Activated CD4-positive, alpha-beta T cell treated with anti-CD3 and anti-CD28 coated beads for 1 hour (primary cell): ENCODE measurements around the gene TCTA.
"Not testable (repeated sequence)": the region's sequence is repeated elsewhere in the genome, so short reads cannot be mapped to it uniquely, and the experiment has no call there.

Source experiments
- DNase-seq: peaks from one replicate; pipeline ENCODE4 v3.0.0-alpha.2; 2020

The TCTA gene

GRCh38 chr3:49411968-49412631 lies at the start of gene TCTA, which contains the start of gene RHOA:
Gene TCTA (plus strand): TSS chr3:49412423. CDS start chr3:49412427, 4 bp downstream.
Gene RHOA (minus strand): TSS chr3:49411976. CDS start chr3:49375589, 36,387 bp downstream.
- DNase-seq, result peak; percentile 98

GRCh38 chr3:49362561-49362960 lies 49.7 kb upstream of the TCTA start:
- no peak for DNase-seq

DNA sequence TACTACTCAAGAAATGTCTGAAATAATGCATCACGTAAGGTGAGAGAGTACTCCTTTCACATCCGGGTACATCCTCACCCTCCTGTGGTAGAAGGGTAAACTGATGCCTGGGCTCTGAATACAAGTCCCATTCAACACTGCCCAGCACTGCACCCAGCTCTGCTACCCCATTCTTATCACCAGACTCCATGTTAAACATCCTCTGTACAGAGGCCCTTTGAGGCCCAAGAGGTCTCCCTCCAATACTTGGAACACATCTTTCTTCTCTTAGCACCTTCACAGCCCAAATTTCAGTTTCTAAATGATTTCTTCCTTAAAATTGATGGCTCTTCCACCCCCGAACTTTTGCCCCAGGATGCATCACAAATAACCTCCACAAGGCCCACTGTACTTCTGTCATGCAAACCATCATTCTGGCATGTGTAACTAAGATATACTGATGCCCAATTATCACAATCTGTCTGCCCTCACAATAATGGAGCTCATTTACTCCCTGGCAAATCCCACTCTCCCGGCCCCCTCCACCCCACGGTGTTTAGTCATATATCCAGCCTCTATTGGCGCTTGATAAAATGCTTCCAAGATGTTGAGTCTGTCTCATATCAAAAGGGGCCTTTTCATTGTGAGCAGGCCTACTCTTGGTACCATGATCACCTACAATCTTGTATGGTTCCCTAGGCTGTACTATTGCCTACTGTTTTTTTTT lies 41.5 kb upstream of the TCTA start:
- no peak for DNase-seq

DNA sequence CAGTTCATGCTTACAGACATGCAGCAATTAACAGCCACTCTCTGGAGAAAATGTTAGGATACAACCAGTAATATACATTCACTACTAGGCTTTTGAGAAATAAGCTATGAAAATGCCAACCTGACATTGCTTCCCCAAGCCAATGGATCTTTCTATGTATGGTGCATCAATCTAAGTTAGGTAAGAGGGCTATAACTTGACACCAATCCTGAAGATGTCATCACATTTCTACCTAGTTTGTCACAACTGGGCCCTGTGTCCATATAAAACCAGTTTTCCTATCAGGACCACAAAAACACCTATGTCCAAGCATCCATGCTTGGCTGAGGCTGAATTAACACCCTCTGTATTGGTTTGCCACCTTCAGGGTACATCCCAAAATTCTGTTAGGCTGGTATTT lies 40.3 kb upstream of the TCTA start:
- DNase-seq, result no peak

DNA sequence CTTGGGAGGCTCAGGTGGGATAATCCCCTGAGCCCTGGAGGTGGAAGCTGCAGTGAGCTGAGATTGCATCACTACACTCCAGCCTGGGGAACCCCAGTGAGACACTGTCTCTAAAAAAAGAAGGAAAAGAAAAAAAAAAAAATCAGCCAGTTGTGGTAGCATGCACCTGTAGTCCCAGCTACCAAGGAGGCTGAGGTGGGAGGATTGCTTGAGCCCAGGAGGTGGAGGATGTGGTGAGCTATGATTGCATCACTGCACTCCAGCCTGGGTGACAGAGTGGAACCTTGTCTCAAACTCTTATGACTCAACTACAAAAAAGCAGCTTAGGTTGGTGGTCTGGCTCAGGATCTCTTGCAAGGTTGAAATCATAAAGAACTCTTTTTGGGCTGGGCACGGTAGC lies 34.7 kb upstream of the TCTA start:
- DNase-seq, result peak; percentile 8

DNA sequence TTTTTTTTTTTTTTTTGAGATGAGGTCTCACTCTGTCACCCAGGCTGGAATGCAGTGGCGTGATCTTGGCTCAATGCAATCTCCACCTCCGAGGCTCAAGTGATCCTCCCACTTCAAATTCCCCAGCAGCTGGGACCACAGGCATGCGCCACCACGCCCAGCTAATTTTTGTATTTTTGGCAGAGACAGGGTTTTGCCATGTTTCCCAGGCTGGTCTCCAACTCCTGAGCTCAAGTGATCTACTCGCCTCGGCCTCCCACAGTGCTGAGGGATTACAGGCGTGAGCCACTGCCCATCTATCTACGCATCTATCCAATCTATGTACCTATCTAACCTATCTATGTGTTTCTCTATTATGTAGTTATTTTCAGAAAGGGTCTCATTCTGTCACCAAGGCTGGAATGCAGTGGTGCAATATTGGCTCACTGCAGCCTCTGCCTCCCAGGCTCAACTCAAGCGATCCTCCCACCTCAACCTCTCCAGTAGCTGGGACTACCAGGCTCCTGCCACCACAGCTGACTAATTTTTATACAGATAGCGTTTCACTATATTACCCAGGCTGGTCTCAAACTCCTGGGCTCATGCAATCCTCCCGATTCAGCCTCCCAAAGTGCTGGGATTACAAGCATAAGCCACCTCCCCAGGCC lies 33.9 kb upstream of the TCTA start:
- no peak for DNase-seq

DNA sequence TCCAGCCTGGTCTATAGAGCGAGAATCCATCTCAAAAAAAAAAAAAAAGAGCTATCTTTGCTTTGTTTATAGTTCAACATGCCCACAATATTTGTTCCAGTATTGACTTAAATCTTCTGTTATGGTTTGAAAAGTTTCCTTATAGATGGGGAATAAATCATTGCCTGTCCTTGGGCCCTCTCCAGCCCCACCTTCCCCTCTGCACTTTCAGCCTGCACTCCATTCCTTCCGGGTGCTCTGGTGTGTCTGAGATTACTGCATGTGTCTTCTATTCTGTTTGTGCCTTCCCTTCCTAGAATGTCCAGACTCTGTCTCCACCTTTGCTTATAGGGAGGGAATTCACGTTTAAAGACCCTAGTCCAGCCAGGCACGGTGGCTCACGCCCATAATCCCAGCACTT lies 28.8 kb upstream of the TCTA start:
- DNase-seq, result no peak

DNA sequence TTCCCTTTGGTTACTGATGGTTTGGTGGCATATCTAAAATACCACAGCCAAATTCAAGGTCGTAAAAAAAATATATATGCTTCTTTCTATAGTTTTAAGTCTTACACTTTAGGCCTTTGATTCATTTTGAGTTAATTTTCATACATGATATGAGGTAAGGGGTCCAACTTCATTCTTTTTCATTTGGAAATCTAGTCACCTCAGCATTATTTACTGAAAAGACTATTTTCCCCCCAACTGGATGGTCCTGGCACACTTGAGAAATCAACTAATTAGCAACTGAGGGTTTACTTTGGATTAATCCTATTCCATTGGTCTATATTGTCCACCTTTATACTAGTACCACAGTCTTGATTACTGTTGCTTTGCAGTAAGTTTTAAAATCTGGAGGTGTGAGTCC lies 26.6 kb upstream of the TCTA start:
- no peak for DNase-seq

GRCh38 chr3:49386056-49386756 lies 26.0 kb upstream of the TCTA start:
- no peak for DNase-seq

DNA sequence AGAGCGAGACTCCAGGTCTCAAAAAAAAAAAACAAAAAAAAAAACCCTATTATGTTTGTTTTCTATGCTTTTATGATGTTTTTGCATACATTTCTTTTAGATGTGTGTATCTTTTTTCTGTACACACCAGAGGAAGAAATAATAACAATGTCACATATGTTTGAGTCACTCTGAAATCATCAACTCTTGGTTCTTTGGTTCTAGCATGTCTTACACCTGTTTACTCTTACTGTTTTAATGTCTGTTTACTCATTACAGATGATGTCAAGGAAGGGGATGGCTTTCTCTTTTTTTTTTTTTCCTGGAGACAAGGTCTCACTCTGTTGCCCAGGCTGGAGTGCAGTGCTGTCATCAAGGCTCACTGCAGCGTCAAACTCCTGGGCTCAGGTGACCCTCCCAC lies 24.5 kb upstream of the TCTA start:
- no peak for DNase-seq

DNA sequence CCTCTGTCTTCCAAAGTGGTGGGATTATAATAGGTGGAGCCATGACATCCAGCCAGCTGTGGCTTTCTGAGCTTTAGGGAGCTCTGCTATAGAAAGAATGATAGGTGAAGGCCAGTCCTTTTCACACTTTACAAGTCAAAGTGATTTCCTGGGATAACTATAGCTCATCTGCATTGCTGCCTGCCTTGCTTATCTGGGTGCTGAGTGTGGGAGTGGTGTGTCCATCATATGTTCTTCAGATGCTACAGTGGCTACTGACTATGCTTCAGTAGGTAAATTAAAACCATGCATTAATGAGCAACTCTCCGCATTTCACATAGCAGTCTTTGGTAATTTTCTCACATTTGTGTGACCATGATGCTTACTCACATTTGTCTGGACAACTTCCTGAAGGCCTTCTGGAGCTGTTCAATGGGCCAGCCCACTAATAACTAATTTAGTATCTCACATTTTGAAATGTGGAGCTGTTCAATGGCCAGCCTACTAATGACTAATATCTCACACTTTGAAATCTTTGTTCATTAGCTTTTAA lies 23.9 kb upstream of the TCTA start:
- DNase-seq, result no peak

DNA sequence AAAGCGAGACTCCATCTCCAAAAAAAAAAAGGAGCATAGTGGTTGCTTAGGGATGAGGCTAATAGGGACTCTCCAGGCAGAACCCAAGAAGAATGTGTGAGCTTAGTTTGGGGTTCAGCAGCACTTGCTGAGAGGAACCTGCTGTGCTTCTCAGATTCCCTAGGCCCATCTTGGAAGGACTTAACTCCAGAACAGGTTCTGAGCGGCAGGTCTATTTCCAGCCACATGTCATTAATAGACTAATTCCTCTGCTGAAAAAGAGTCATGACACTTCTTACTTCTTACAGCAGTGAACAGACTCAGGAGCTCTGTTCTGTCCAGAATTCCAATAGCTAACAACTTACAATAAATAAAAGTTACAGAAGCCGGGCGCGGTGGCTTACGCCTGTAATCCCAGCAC lies 22.9 kb upstream of the TCTA start:
- no peak for DNase-seq

DNA sequence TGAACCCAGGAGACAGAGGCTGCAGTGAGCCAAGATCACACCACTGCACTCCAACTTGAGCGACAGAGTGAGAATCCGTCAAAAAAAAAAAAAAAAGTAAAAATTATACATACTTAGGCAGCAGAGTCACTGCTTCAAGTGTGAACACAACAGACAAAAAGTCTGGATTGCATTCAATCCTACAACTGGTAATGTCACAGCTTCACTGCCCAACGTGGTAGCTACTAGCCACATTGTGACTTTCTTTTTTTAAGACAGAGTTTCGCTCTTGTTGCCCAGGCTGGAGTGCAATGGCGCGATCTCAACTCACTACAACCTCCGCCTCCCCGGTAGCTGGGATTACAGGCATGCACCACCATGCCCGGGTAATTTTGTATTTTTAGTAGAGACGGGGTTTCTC lies 20.9 kb upstream of the TCTA start:
- not testable (repeated sequence) for DNase-seq

GRCh38 chr3:49397470-49397869 lies 14.8 kb upstream of the TCTA start:
- no peak for DNase-seq

- DNase-seq, result no peak
Measured at GRCh38 chr3:49399461-49399860, 12.8 kb upstream of the TCTA start.

DNA sequence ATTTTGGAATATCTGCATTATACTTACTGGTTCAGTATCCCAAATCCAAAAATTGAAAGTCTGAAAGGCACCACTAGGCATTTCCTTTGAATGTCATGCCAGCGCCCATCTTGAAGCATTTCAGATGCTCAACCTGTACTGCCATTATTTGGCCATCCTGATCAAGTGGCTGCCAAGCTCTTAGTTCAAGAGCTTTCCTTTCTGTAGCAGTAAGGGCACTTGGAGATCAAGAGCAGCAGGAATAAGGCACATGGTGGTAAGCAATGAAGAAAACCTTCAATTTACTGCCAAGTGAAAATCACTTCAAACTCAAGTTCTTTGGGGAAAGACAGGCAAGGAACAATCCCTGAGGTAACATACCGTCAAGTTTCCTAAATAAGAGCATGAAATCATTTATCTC lies 10.5 kb upstream of the TCTA start:
- DNase-seq, result no peak

DNA sequence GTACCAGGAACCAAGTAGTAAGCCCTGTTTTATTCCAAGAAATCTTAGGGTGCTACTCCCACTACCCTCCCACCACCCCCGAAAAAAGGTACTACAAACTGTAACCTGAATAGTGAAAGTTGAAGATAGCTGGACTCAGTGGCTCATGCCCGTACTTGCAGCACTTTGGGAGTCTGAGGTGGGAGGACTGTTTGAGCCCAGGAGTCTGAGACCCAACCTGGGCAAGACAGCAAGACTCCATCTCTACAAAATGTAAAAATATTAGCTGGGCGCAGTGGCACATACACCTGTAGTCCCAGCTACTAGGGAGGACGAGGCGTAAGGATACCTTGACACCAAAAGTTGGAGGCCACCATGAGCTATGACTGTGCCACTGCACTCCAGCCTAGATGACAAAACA lies 8.3 kb upstream of the TCTA start:
- no peak for DNase-seq

DNA sequence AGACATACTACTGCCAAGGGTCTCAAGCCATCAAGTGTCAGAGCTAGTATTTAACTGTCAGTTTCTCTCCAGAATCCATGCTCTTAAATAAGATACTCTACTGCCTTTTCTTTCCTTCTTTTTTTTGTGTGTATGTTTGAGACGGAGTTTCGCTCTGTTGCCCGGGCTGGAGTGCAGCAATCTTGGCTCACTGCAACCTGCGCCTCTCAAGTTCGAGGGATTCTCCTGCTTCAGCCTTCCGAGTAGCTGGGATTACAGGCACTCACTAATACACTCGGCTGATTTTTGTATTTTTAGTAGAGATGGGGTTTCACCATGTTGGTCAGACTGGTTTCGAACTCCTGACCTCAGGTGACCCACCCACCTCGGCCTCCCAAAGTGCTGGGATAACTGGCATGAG lies 6.7 kb upstream of the TCTA start:
- DNase-seq, result not testable (repeated sequence)

GRCh38 chr3:49406571-49407565 lies 5.4 kb upstream of the TCTA start:
- no peak for DNase-seq

DNA sequence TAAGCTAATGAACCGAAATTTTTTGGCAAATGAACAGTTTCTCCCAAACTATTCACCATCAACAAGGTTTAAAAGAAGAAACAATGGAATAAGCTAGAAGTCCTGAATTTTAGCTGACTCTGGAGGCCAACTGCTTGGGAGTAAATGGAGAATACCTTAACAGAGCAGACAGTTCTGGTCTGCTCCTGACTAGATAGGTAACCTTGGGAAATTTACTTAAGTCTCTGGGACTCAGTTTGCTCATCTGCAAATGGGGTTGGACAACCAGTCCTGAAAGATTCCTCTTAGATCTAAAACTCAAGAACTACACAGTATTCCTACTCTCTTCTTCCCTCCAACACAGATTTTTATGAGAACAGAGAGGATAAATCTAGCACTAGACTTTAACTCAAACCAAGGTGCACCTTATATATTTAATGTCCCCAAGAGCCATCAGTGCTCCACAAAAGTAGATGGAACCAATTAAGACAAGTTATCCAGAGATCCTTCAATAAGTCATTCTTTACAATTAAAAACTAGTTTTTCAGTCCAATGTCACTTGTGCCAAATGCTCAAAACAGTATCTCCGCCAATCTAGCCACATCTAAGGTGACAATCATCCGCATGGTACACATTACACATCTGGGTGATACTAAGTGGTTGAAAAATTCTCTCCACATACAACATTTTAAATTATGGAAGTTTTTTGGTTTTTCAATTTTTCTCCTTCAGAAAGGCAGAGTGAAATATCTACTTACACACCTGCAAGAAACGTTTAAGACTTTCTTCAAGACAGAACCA lies 2.0 kb upstream of the TCTA start:
- no peak for DNase-seq
